Measurements from ENCODE around the gene PLB1.

The PLB1 gene

GRCh38 chr2:28593160-28593755 is 97.4 kb downstream of the PLB1 start:
- DNase-seq: no peak

- no peak for DNase-seq
These were observed 98.1 kb downstream of the PLB1 start for GRCh38 chr2:28594000-28594331.

DNA sequence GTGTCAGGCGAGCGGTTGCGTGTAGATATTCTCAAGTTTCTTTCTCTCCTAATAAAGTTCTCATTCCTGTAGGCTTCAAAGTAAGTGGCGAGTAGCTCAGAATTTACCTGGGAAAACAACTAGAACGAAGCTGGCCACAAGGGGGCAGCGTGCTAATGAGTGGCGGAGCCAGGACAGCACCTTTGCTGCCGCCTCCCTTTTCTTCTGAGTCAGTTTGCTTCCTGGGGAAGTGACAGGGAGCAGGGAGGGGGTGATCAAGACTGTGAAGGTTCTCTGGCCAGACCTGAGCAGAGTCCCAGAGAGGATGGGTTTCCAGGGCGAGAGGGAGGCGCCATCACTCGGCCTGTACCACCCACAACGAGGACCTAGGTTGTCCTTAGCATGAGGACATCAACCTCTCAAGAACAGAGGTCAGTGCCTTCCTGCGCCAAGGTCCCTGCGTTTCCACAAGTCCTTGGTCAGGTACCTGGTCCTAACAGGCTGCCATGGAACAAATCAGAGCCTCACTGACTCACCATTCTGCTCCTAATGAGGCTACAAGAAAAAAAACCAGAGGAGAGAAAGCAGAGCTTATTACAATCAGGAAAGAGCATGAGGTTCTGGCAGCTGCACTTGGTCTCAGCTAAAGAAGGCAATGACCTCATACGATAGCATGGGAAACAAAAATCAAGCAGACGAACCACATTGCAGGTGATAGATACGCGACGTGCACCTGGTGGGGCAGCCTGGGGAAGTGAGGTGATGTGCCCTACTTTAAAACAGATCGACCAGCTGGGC is 98.7 kb downstream of the PLB1 start:
- peak; percentile 92 for DNase-seq

- DNase-seq: no peak
These were observed 99.5 kb downstream of the PLB1 start for GRCh38 chr2:28595323-28595722.

GRCh38 chr2:28598484-28598883 is 102.6 kb downstream of the PLB1 start:
- DNase-seq: no peak

GRCh38 chr2:28600181-28600580 is 104.3 kb downstream of the PLB1 start:
- no peak for DNase-seq

- no peak for DNase-seq
These were observed 105.8 kb downstream of the PLB1 start for GRCh38 chr2:28601616-28602015.

DNA sequence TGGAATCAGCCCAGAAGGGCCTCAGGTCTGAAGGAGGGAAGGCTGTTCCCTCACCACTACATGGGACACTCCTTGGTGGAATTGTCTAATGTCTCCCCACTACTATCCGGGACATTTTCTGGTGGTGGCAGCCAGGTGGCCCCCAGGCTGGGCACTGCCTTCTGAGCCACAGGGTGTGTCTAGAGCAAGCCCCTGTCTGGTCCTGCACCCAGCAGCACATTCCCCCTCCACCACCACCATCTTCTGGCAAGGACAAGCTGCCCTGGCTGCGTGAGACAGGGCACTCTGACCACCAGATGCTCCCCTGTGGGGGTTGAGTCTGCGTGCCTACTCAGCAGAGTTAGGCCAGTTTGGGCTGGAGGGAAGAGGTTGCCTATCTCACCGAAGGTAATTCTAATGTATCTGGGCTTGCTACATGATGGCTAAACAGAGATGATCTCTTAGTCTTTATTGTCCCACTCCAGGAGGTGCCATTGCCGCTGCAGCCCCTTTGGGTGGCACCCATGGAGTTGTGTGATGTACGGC is 106.3 kb downstream of the PLB1 start:
- no peak for DNase-seq

- no peak for DNase-seq
These were observed 107.1 kb downstream of the PLB1 start for GRCh38 chr2:28602751-28603639.

- DNase-seq: no peak
These were observed 108.0 kb downstream of the PLB1 start for GRCh38 chr2:28603821-28604220.

GRCh38 chr2:28604284-28604843 is 108.5 kb downstream of the PLB1 start:
- DNase-seq: no peak

- peak; percentile 61 for DNase-seq
These were observed 111.2 kb downstream of the PLB1 start for GRCh38 chr2:28606986-28607441.

GRCh38 chr2:28607730-28608499 is 112.1 kb downstream of the PLB1 start:
- peak; percentile 72 for DNase-seq

GRCh38 chr2:28608500-28609424 is 112.9 kb downstream of the PLB1 start:
- peak; percentile 23 for DNase-seq

DNA sequence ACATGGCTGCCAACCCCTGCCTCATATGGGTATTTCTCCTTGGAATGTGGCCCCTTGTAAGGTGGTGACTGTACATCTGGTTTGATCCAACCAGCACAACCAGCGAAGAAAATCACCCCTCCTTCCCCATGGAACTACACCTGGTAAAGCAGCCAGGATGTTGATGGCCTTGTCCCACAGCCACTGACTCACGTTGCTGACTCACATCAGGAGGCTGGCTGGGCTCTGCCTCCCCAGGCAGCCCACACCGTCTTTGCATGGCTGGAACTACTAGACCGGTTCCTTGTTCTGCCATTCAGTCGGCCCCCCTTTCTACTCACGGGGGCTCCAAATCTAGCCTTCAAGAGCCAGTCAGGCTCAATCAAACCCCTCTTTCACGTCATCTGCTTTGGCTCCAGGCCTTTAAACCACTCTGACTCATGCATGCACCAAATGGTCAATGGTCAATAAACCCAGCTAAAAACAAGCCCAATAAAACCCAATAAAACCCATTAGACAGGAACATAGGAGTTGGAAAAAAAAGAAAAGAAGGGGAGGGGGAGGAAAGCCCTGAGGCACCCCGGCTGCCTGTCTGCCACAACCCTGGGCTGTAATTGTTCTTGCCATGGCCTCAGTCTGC is 114.8 kb downstream of the PLB1 start:
- DNase-seq: no peak

DNA sequence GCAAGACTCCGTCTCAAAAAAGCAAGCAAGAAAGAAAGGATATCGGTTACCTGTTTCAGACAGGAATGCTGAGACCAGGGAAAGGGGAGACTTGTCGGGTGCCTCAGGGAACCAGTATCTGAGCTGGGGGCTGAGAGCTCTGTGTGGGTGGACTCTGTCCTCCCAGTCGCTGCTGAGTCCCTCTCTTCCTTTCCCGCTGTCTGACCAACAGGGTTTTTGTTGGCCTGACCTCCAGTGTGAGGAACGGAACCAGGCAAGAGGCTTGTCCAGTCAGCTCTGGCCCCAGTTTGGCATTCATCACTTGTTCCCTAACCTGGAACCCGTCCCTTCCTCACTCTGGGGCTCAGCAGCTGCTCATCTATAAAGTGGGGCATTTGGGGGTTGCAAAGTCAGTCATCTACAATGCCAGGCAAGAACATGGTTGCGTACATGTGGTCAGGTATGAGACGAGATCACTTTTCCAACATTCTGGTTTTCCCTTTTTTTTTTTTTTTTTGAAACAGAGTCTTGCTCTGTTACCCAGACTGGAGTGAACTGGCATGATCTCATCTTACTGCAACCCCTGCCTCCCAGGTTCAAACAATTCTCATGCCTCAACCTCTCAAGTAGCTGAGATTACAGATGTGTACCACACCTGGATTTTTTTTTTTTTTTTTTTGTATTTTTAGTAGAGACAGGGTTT is 116.4 kb downstream of the PLB1 start:
- DNase-seq: no peak

DNA sequence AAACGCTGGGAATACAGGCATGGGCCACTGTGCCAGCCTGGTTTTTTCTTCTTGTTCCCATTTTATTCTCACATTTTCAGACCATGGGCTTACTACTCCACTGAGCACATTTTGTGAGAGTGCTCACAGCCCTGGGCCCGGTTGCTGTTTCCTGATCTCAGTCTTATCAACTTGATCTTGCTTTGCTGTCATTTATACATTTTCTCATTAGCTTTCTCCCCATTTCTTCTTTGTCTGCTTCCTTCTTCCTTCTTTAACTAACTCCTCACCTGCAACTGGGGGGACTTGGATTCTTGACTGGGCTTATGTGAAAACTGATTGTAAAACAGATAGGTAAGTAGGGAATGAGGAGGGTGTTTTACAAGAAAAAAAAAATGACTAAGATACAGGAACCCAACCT is 117.3 kb downstream of the PLB1 start:
- no peak for DNase-seq

GRCh38 chr2:28613633-28614501 is 118.0 kb downstream of the PLB1 start:
- DNase-seq: no peak

GRCh38 chr2:28615706-28616105 is 119.8 kb downstream of the PLB1 start:
- no peak for DNase-seq
